Activated B cell treated with CpG ODN at 0.5 μM for 24 hours (primary cell): ENCODE data around the gene RBM34. TPM values are rescaled to one million over a fixed set of nuclear protein-coding genes. Genes with fewer than 3 reads are reported as not detected.

Source experiments
- ATAC-seq: fragments of 200-7000 bp; cut with Tn5 transposase; one replicate; pipeline ENCODE4 v1.10.0; 2021; ENCODE audit warnings: low read depth, mild to moderate bottlenecking, moderate library complexity
- CTCF ChIA-PET: fragments of 350-600 bp; sonication (Branson Sonifier 250); formaldehyde crosslinking; loops from one replicate; lab custom pipeline; 2021; ENCODE audit warnings: antibody characterized with exemption; lab: Charles Lee
- POLR2A ChIA-PET: fragments of 350-600 bp; sonication (Branson Sonifier 250); formaldehyde crosslinking; loops from one replicate; lab custom pipeline; 2021; ENCODE audit warnings: antibody characterized with exemption; lab: Charles Lee
- DNase-seq: peaks from one replicate; pipeline ENCODE4 v3.0.0; 2022
- H3K27ac Mint-ChIP-seq: one replicate; pipeline ENCODE4 v1.8.0; 2020; ENCODE audit warnings: mixed read lengths
- H3K27me3 Mint-ChIP-seq: one replicate; pipeline ENCODE4 v1.8.0; 2021; ENCODE audit warnings: mixed read lengths
- H3K36me3 Mint-ChIP-seq: one replicate; pipeline ENCODE4 v1.8.0; 2021; ENCODE audit warnings: low read depth, mixed read lengths
- H3K4me1 Mint-ChIP-seq: one replicate; pipeline ENCODE4 v1.8.0; 2021; ENCODE audit warnings: mixed read lengths
- H3K4me3 Mint-ChIP-seq: one replicate; pipeline ENCODE4 v1.8.0; 2020; ENCODE audit warnings: mild to moderate bottlenecking, mixed read lengths
- H3K9me3 Mint-ChIP-seq: one replicate; pipeline ENCODE4 v1.8.0; 2020; ENCODE audit warnings: mixed read lengths
- intact Hi-C: fragments of 100-400 bp; cut with micrococcal nuclease; formaldehyde crosslinking; loops from one replicate; pipeline ENCODE4 v1.15.1; 2024
- total RNA-seq: library from RNA; stranded (reverse); gene quantifications from 2 replicates; pipeline ENCODE4 v1.2.3, GENCODE V29; 2022
- TF ChIP-seq, protein P1 (sequence below): fragments of 200-600 bp; IDR thresholded peaks from one replicate; pipeline ENCODE4 v1.8.0; 2022; ENCODE audit warnings: antibody characterized with exemption, mild to moderate bottlenecking

The RBM34 gene
- total RNA-seq, 1 donor from 2014 or later, result 128 TPM

DNA sequence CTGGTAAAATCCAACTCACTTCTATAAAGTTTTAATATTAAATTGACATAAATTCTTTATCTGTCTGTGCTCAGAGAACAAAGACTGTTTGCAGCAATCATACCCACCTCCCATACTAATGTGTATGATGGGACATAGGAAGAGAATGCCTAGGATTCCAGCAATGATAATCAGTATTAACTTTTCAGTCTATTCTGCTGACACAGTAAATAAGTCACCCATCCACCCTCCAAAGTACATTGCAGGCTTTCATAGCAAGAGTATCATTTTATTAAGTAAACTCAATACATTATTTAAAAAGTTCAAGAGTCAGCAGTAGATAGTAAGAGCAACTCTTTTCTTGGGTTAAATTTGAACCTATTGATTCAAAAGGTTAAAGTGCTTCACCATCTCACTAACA, 8.8 kb downstream of the RBM34 start:
- Mint-ChIP-seq H3K9me3 (no peaks in the 10 kb centered on the region), H3K27me3 (no peaks in the 10 kb centered on the region), H3K4me1 (peaks cover 3% of the 10 kb centered on the region), H3K27ac (no peak overlapping the region), H3K4me3 (no peak overlapping the region), H3K36me3 (peaks cover 70% of the 10 kb centered on the region)
- DNase-seq (no peak), ATAC-seq (no peak)
- POLR2A ChIA-PET, result interaction anchor here (0.6 kb wide), 1 partner anchor 668 kb away, joined by 8 read pairs; no protein-coding TSS in a partner anchor
- TF ChIP-seq, protein P1, sequence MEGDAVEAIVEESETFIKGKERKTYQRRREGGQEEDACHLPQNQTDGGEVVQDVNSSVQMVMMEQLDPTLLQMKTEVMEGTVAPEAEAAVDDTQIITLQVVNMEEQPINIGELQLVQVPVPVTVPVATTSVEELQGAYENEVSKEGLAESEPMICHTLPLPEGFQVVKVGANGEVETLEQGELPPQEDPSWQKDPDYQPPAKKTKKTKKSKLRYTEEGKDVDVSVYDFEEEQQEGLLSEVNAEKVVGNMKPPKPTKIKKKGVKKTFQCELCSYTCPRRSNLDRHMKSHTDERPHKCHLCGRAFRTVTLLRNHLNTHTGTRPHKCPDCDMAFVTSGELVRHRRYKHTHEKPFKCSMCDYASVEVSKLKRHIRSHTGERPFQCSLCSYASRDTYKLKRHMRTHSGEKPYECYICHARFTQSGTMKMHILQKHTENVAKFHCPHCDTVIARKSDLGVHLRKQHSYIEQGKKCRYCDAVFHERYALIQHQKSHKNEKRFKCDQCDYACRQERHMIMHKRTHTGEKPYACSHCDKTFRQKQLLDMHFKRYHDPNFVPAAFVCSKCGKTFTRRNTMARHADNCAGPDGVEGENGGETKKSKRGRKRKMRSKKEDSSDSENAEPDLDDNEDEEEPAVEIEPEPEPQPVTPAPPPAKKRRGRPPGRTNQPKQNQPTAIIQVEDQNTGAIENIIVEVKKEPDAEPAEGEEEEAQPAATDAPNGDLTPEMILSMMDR, result no peak
- intact Hi-C loops, result no loop called here
- CTCF ChIA-PET, result interaction anchor here (0.7 kb wide), 1 partner anchor 18 kb away, joined by 3 read pairs; no protein-coding TSS in a partner anchor

DNA sequence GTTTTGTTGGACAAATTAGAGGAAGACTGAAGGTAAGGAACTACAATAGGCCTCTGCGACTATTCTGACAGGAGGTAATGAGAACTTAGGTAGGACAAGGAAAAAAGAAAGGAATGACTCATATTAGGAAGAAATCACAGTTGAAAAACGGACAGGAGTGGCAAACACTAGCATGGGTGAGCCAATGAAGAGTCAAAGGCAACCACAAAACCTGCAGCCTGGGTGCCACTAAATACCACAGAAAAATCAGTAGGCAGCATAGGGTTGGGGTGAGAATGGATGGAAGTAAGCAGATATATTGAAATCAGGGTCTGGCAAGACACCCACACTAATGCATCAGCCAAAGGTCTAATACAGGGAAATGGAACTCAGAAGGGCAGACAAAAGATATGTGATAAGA, 10.0 kb downstream of the RBM34 start:
- H3K4me3 Mint-ChIP-seq, result no peak overlapping the region

DNA sequence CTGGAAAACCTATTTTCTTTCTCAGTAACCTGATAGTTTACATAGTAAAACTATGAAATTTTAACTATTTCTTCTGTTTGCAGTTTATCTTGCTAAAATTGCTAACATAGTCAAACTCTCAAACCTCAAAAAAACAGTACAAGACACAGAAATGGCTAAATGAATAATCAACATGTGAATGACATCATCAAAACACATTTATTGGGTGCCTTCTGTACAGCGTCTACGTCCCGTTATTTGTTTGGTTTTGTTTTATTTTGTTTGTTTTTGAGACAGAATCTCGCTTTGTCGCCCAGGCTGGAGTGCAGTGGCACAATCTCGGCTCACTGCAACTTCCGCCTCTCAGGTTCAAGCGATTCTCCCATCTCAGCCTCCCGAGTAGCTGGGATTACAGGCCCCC, 11.2 kb downstream of the RBM34 start:
- ChIA-PET CTCF (no interaction called here), POLR2A (no interaction called here)
- intact Hi-C loops, result no loop called here
- Mint-ChIP-seq H3K27ac (no peak overlapping the region), H3K4me3 (no peak overlapping the region), H3K27me3 (no peaks in the 10 kb centered on the region), H3K4me1 (peaks cover 11% of the 10 kb centered on the region), H3K36me3 (peaks cover 82% of the 10 kb centered on the region), H3K9me3 (no peaks in the 10 kb centered on the region)
- DNase-seq, result no peak
- no peak for ATAC-seq
- TF ChIP-seq, protein P1, result no peak

More for the DNA sequence above, 10.0 kb downstream of the RBM34 start:
- ChIA-PET CTCF (no interaction called here), POLR2A (no interaction called here)
- TF ChIP-seq, protein P1, result no peak
- intact Hi-C loops, result no loop called here
- H3K27ac Mint-ChIP-seq, result no peak overlapping the region
- ATAC-seq, result no peak
- no peaks in the 10 kb centered on the region for H3K27me3 Mint-ChIP-seq
- peaks cover 3% of the 10 kb centered on the region for H3K4me1 Mint-ChIP-seq
- H3K36me3 Mint-ChIP-seq, result peaks cover 78% of the 10 kb centered on the region
- DNase-seq, result no peak
- H3K9me3 Mint-ChIP-seq, result no peaks in the 10 kb centered on the region

GRCh38 chr1:235147269-235147668, 13.8 kb downstream of the RBM34 start:
- TF ChIP-seq, protein P1, result no peak
- no peaks in the 10 kb centered on the region for H3K9me3 Mint-ChIP-seq
- CTCF ChIA-PET, result no interaction called here

GRCh38 chr1:235145639-235146038, 15.4 kb downstream of the RBM34 start:
- ChIA-PET POLR2A (interaction anchor here (0.7 to 1.8 kb wide), 4 partner anchors 11 to 692 kb away, joined by 3 to 16 read pairs (median 8); partner anchors contain the start of gene RBM34), CTCF (no interaction called here)
- TF ChIP-seq, protein P1, result no peak
- no peak for DNase-seq
- peaks cover 10% of the 10 kb centered on the region for H3K4me1 Mint-ChIP-seq
- no peak overlapping the region for H3K4me3 Mint-ChIP-seq
- H3K27ac Mint-ChIP-seq, result no peak overlapping the region
- intact Hi-C loops, result no loop called here
- no peaks in the 10 kb centered on the region for H3K9me3 Mint-ChIP-seq
- H3K27me3 Mint-ChIP-seq, result no peaks in the 10 kb centered on the region
- peaks cover 81% of the 10 kb centered on the region for H3K36me3 Mint-ChIP-seq
- no peak for ATAC-seq

More at GRCh38 chr1:235147269-235147668, 13.8 kb downstream of the RBM34 start:
- H3K27ac Mint-ChIP-seq, result no peak overlapping the region
- DNase-seq (no peak), ATAC-seq (no peak)
- peaks cover 10% of the 10 kb centered on the region for H3K4me1 Mint-ChIP-seq
- H3K4me3 Mint-ChIP-seq, result no peak overlapping the region
- no peaks in the 10 kb centered on the region for H3K27me3 Mint-ChIP-seq
- POLR2A ChIA-PET, result no interaction called here
- intact Hi-C loops, result no loop called here
- H3K36me3 Mint-ChIP-seq, result peaks cover 76% of the 10 kb centered on the region
